ENCODE data around the gene ANK2.

ANK2 gene

GRCh38 chr4:113077575-113077974, 28.1 kb downstream of the ANK2 start:
- H3K27ac ChIP-seq (ENCODE audit: low read depth, low read length, poor library complexity, severe bottlenecking) = no peak overlapping the region
- H3F3A ChIP-seq (ENCODE audit: insufficient read depth, low read length) = no peaks in the 10 kb centered on the region
- H3K36me3 ChIP-seq (ENCODE audit: insufficient read depth, low read length) = no peaks in the 10 kb centered on the region
- no peaks in the 10 kb centered on the region for H3K79me2 ChIP-seq (ENCODE audit: insufficient read depth, low read length)
- no peaks in the 10 kb centered on the region for H4K20me1 ChIP-seq (ENCODE audit: insufficient read depth, low read length)
- no peak overlapping the region for H2AFZ ChIP-seq (ENCODE audit: low read length)
- H3K27me3 ChIP-seq (ENCODE audit: insufficient read depth, low read length) = no peaks in the 10 kb centered on the region
- H3K9me2 ChIP-seq (ENCODE audit: low read depth, low read length) = no peaks in the 10 kb centered on the region
- H3K9ac ChIP-seq (ENCODE audit: low read length) = no peak overlapping the region
- no peaks in the 10 kb centered on the region for H3K9me3 ChIP-seq (ENCODE audit: low read length)
- no peaks in the 10 kb centered on the region for H3K4me1 ChIP-seq (ENCODE audit: insufficient read depth, low read length, severe bottlenecking)
- H3K4me3 ChIP-seq (ENCODE audit: low read depth, low read length, poor library complexity, severe bottlenecking) = no peak overlapping the region
- TF ChIP-seq EZH2 (IDR thresholded peaks at IDR 0.05; ENCODE audit: borderline replicate concordance, low read length) (no peak), CTCF (IDR thresholded peaks at IDR 0.05; ENCODE audit: low read length) (no peak)
- no peak overlapping the region for H3K4me2 ChIP-seq (ENCODE audit: low read length)

- Histone ChIP-seq H3K79me2 (ENCODE audit: insufficient read depth, low read length) (no peaks in the 10 kb centered on the region), H3K9ac (ENCODE audit: low read length) (no peak overlapping the region), H4K20me1 (ENCODE audit: insufficient read depth, low read length) (no peaks in the 10 kb centered on the region), H2AFZ (ENCODE audit: low read length) (no peak overlapping the region), H3K4me3 (ENCODE audit: low read depth, low read length, poor library complexity, severe bottlenecking) (no peak overlapping the region), H3K9me3 (ENCODE audit: low read length) (no peaks in the 10 kb centered on the region), H3K27me3 (ENCODE audit: insufficient read depth, low read length) (no peaks in the 10 kb centered on the region), H3K27ac (ENCODE audit: low read depth, low read length, poor library complexity, severe bottlenecking) (no peak overlapping the region), H3K9me2 (ENCODE audit: low read depth, low read length) (no peaks in the 10 kb centered on the region), H3K4me1 (ENCODE audit: insufficient read depth, low read length, severe bottlenecking) (no peaks in the 10 kb centered on the region), H3K4me2 (ENCODE audit: low read length) (no peak overlapping the region), H3K36me3 (ENCODE audit: insufficient read depth, low read length) (no peaks in the 10 kb centered on the region), H3F3A (ENCODE audit: insufficient read depth, low read length) (no peaks in the 10 kb centered on the region)
- TF ChIP-seq CTCF (IDR thresholded peaks at IDR 0.05; ENCODE audit: low read length) = no peak
- TF ChIP-seq EZH2 (IDR thresholded peaks at IDR 0.05; ENCODE audit: borderline replicate concordance, low read length) = no peak
These were observed 28.6 kb downstream of the ANK2 start for GRCh38 chr4:113078066-113078465.

GRCh38 chr4:113080050-113080449, 30.6 kb downstream of the ANK2 start:
- Histone ChIP-seq H3K4me2 (ENCODE audit: low read length) (no peak overlapping the region), H3K9me2 (ENCODE audit: low read depth, low read length) (no peaks in the 10 kb centered on the region), H3K4me1 (ENCODE audit: insufficient read depth, low read length, severe bottlenecking) (no peaks in the 10 kb centered on the region), H3K79me2 (ENCODE audit: insufficient read depth, low read length) (no peaks in the 10 kb centered on the region), H3K9me3 (ENCODE audit: low read length) (no peaks in the 10 kb centered on the region), H3K4me3 (ENCODE audit: low read depth, low read length, poor library complexity, severe bottlenecking) (no peak overlapping the region), H3K27ac (ENCODE audit: low read depth, low read length, poor library complexity, severe bottlenecking) (no peak overlapping the region), H3K9ac (ENCODE audit: low read length) (no peak overlapping the region), H2AFZ (ENCODE audit: low read length) (no peak overlapping the region), H4K20me1 (ENCODE audit: insufficient read depth, low read length) (no peaks in the 10 kb centered on the region), H3K36me3 (ENCODE audit: insufficient read depth, low read length) (no peaks in the 10 kb centered on the region), H3F3A (ENCODE audit: insufficient read depth, low read length) (no peaks in the 10 kb centered on the region), H3K27me3 (ENCODE audit: insufficient read depth, low read length) (no peaks in the 10 kb centered on the region)
- TF ChIP-seq EZH2 (IDR thresholded peaks at IDR 0.05; ENCODE audit: borderline replicate concordance, low read length) = no peak
- TF ChIP-seq CTCF (IDR thresholded peaks at IDR 0.05; ENCODE audit: low read length) = no peak

Measured in OCI-LY1 (cell line).